PC-9 (cell line): ENCODE measurements around the gene RAB28. TPM values are rescaled to one million over a fixed set of nuclear protein-coding genes. Genes with fewer than 3 reads are reported as not detected.

Experiments used
- BruUV-seq: library from RNA; stranded (reverse); fragments of 400-500 nt; replicated peaks from 2 replicates; lab custom pipeline; 2021; lab: Mats Ljungman, UMichigan
- CTCF ChIA-PET: fragments of 300-600 bp; sonication (Branson Sonifier 250); formaldehyde crosslinking; loops from one replicate; lab custom pipeline; 2022; ENCODE audit warnings: antibody characterized with exemption; lab: Charles Lee
- POLR2A ChIA-PET: fragments of 300-600 bp; sonication (Branson Sonifier 250); formaldehyde crosslinking; loops from one replicate; lab custom pipeline; 2022; ENCODE audit warnings: antibody characterized with exemption; ENCODE audit not compliant: unreplicated experiment; lab: Charles Lee
- DNase-seq, 2 experiments: peaks; one replicate each; pipeline versions ENCODE4 v3.0.0 to v3.0.0-alpha.2; 2015 to 2022; ENCODE audit warnings: mixed read lengths in 1 of 2
- H2AFZ ChIP-seq: fragments of 200-600 bp; sonication (generic); 2 replicates; pipeline ENCODE4 v1.8.1; 2017; ENCODE audit warnings: antibody characterized with exemption
- H3F3A ChIP-seq: fragments of 200-600 bp; sonication (generic); 2 replicates; pipeline ENCODE4 v1.8.1; 2017; ENCODE audit warnings: antibody characterized with exemption, mild to moderate bottlenecking, low read depth; ENCODE audit not compliant: insufficient read depth
- H3K27ac ChIP-seq: fragments of 200-600 bp; sonication (generic); 2 replicates; pipeline ENCODE4 v1.6.1; 2016; ENCODE audit warnings: mixed run types
- H3K27me3 ChIP-seq: fragments of 200-600 bp; sonication (generic); 2 replicates; pipeline ENCODE4 v1.6.1; 2016; ENCODE audit warnings: low read depth, mixed run types; ENCODE audit not compliant: insufficient read depth
- H3K36me3 ChIP-seq: fragments of 200-600 bp; sonication (generic); 2 replicates; pipeline ENCODE4 v1.6.1; 2016; ENCODE audit warnings: low read depth, mixed run types
- H3K4me1 ChIP-seq: fragments of 200-600 bp; sonication (generic); replicated peaks from 2 replicates; pipeline ENCODE4 v1.6.1; 2016; ENCODE audit warnings: mixed run types; ENCODE audit not compliant: insufficient read depth
- H3K4me2 ChIP-seq: fragments of 200-600 bp; sonication (generic); 2 replicates; pipeline ENCODE4 v1.6.1; 2017; ENCODE audit warnings: mixed run types
- H3K4me3 ChIP-seq: fragments of 200-600 bp; sonication (generic); 2 replicates; pipeline ENCODE4 v1.6.1; 2016; ENCODE audit warnings: mixed run types
- H3K79me2 ChIP-seq: fragments of 200-600 bp; sonication (generic); 2 replicates; pipeline ENCODE4 v1.6.1; 2017; ENCODE audit warnings: low read depth, mixed run types
- H3K9me2 ChIP-seq: fragments of 200-600 bp; sonication (generic); 2 replicates; pipeline ENCODE4 v1.8.1; 2017; ENCODE audit warnings: mild to moderate bottlenecking; ENCODE audit not compliant: insufficient read depth
- H3K9me3 ChIP-seq: fragments of 200-600 bp; sonication (generic); 2 replicates; pipeline ENCODE4 v1.8.1; 2016; ENCODE audit warnings: low read depth; ENCODE audit not compliant: insufficient read depth
- H4K20me1 ChIP-seq: fragments of 200-600 bp; sonication (generic); 2 replicates; pipeline ENCODE4 v1.8.1; 2017; ENCODE audit not compliant: insufficient read depth
- EZH2 ChIP-seq: fragments of 200-600 bp; sonication (generic); IDR thresholded peaks from 2 replicates; pipeline ENCODE4 v1.8.0; 2017; ENCODE audit warnings: antibody characterized with exemption, low read depth
- intact Hi-C: fragments of 100-400 bp; cut with micrococcal nuclease; formaldehyde crosslinking; loops from one replicate; pipeline ENCODE4 v1.10.0; 2022; ENCODE audit not compliant: unreplicated experiment
- total RNA-seq: library from RNA; stranded (reverse); gene quantifications from 2 replicates; pipeline ENCODE4 v1.2.3, GENCODE V29; 2021
- TF ChIP-seq, protein P1 (sequence below): fragments of 200-600 bp; sonication (generic); conservative IDR thresholded peaks from 2 replicates; pipeline ENCODE4 v1.6.1; 2017; ENCODE audit warnings: mixed run types, antibody characterized with exemption, mild to moderate bottlenecking, moderate library complexity

The RAB28 gene
- total RNA-seq, 1 experiment from 2014 or later = 17.5 TPM

DNA sequence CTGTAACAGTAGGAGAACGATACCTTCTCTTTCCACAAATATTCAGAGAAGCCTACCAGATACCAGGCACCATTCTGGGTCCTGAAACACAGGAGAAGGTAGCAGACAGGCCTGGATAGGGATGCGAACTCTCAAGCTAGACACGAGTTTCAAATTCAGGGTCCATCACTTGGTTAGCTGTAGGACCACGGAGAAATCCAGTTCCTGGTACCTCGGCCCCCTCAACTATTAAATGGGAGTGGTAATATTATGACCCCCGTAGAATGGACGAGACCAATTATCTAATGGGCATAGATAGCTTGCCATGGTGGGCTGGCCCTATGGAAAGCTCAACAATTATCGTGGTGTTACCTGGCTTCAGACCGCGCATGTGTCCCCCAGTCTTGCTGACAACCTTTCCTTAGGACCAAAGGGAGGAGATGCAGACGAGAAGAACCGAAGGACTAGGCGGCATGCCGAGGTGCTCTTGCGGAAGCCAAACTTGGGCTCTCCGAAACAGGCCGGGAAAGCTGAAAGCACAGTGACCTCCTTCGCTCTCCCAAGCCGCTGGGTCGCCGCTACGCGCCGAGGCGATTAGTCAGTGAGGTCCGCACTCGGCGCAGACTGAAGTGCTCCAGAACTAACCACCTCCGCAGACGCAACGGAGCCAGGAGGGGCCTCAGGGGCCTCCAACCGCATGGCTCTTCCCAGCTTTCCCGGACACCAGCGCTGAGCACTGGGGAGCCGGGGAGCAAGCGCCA lies 40.5 kb upstream of the RAB28 start:
- Histone ChIP-seq H3K4me2 (no peak overlapping the region), H3K4me3 (no peak overlapping the region), H3K9me2 (no peaks in the 10 kb centered on the region), H3K9me3 (no peaks in the 10 kb centered on the region), H2AFZ (no peak overlapping the region), H4K20me1 (no peaks in the 10 kb centered on the region), H3K27ac (no peak overlapping the region), H3K4me1 (no peaks in the 10 kb centered on the region), H3K36me3 (no peaks in the 10 kb centered on the region), H3F3A (no peaks in the 10 kb centered on the region), H3K27me3 (no peaks in the 10 kb centered on the region), H3K79me2 (no peaks in the 10 kb centered on the region)
- intact Hi-C loops = no loop called here
- CTCF ChIA-PET = no interaction called here
- no TSS peak for BruUV-seq
- no peak for TF ChIP-seq EZH2
- TF ChIP-seq, protein P1, sequence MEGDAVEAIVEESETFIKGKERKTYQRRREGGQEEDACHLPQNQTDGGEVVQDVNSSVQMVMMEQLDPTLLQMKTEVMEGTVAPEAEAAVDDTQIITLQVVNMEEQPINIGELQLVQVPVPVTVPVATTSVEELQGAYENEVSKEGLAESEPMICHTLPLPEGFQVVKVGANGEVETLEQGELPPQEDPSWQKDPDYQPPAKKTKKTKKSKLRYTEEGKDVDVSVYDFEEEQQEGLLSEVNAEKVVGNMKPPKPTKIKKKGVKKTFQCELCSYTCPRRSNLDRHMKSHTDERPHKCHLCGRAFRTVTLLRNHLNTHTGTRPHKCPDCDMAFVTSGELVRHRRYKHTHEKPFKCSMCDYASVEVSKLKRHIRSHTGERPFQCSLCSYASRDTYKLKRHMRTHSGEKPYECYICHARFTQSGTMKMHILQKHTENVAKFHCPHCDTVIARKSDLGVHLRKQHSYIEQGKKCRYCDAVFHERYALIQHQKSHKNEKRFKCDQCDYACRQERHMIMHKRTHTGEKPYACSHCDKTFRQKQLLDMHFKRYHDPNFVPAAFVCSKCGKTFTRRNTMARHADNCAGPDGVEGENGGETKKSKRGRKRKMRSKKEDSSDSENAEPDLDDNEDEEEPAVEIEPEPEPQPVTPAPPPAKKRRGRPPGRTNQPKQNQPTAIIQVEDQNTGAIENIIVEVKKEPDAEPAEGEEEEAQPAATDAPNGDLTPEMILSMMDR = no peak
- no peak for DNase-seq
- POLR2A ChIA-PET = interaction anchor here (0.7 kb wide), 1 partner anchor 21 kb away, joined by 4 read pairs; no protein-coding TSS in a partner anchor

DNA sequence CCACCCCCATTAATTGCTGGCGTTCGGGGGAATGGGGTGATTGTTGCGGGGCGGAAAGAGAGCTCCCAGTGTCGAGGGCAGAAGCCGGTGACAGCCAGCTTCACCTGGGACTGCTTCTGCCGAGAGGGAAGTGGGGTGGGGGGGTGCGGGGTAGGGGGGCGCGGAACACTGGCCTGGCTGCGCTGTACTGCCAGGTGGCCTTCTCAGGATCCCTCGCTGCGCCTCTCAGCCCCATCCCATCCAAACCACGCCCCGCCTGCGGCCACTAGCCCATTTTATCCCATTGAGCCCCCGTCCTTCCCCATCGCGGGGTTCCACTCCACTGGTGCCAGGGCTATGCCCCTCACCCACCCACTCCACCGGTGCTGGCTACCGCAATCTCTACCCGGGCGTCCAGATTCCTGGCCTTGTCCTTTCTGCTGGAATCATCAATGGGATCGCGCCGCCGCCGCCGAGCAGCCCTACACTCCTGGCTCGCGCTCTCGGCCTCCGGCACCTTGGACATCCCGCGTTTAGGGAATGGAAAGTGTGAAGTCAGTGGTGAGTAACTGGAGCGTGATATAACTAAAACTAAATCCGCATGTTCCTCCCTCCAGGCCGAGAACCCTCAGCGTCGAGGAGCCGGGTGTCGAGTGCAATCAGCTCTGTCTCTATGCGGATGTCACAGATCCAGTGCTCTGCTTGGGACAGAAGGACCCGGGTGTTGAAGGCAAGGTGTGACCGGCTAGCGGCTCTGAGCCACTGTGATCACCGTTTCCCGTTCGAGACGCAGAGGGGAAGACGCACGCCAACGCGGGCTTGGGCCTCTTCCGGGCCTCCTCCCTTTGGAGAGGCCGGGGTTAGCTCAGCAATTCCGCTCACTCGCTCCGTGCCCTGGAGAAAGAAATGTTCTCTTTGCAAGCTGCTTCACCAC lies 39.7 kb upstream of the RAB28 start:
- H3K9me2 ChIP-seq = no peaks in the 10 kb centered on the region
- TF ChIP-seq EZH2 = no peak
- TF ChIP-seq, protein P1 = no peak
- no peaks in the 10 kb centered on the region for H3K36me3 ChIP-seq
- H3K79me2 ChIP-seq = no peaks in the 10 kb centered on the region
- no peaks in the 10 kb centered on the region for H4K20me1 ChIP-seq
- H3K4me3 ChIP-seq = no peak overlapping the region
- H3K4me2 ChIP-seq = no peak overlapping the region
- ChIA-PET POLR2A (interaction anchor here (0.7 kb wide), 2 partner anchors 22 to 39 kb away, joined by 4 read pairs; no protein-coding TSS in a partner anchor), CTCF (no interaction called here)
- no peak for DNase-seq
- no peaks in the 10 kb centered on the region for H3K4me1 ChIP-seq
- no peaks in the 10 kb centered on the region for H3F3A ChIP-seq
- H3K27ac ChIP-seq = no peak overlapping the region
- no TSS peak for BruUV-seq
- H2AFZ ChIP-seq = no peak overlapping the region
- H3K27me3 ChIP-seq = no peaks in the 10 kb centered on the region
- intact Hi-C loops = no loop called here
- no peaks in the 10 kb centered on the region for H3K9me3 ChIP-seq

DNA sequence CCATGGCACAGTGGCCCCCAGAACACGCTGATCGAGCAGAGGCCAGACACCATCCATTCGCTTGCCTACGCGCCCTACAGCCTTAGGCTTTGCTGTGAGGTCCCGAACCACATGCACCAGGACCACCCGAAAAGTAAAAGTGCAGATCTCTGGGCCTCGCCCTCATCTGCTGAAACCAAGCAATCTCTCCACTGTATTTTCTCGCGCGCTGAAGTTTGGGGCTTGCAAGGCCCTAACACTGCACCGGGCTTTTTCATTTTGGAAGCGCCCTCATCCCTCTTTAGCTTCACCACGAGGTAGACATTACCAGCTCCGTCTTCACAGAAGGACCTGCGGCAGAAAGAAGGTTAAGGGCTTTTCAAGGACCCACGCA lies 39.0 kb upstream of the RAB28 start:
- Histone ChIP-seq H3K79me2 (no peaks in the 10 kb centered on the region), H3K36me3 (no peaks in the 10 kb centered on the region), H3K9me3 (no peaks in the 10 kb centered on the region), H3K4me2 (no peak overlapping the region), H3K4me1 (no peaks in the 10 kb centered on the region), H3K9me2 (no peaks in the 10 kb centered on the region), H3K27ac (no peak overlapping the region), H4K20me1 (no peaks in the 10 kb centered on the region), H3K27me3 (no peaks in the 10 kb centered on the region), H2AFZ (no peak overlapping the region), H3K4me3 (no peak overlapping the region), H3F3A (no peaks in the 10 kb centered on the region)
- POLR2A ChIA-PET = no interaction called here
- BruUV-seq = no TSS peak
- TF ChIP-seq, protein P1 = no peak
- no peak for TF ChIP-seq EZH2
- DNase-seq = no peak
- intact Hi-C loops = no loop called here
- CTCF ChIA-PET = no interaction called here
